Calu3 (cell line): ENCODE results near the gene ZNF618. TPM values are rescaled to one million over a fixed set of nuclear protein-coding genes. Genes with fewer than 3 reads are reported as not detected.
A peak's percentile ranks its signal among the peaks of the same experiment; 100 is the strongest.

ENCODE experiments used
- BruUV-seq: library from RNA; stranded (reverse); fragments of 400-500 nt; replicated peaks from 2 replicates; lab custom pipeline; 2021; lab: Mats Ljungman, UMichigan
- CTCF ChIA-PET: fragments of 300-600 bp; sonication (Branson Sonifier 250); formaldehyde crosslinking; loops from one replicate; lab custom pipeline; 2022; ENCODE audit warnings: antibody characterized with exemption; lab: Charles Lee
- DNase-seq: peaks from one replicate; pipeline ENCODE4 v3.0.0; 2022
- H3K27ac Mint-ChIP-seq: one replicate; pipeline ENCODE4 v1.8.0; 2022; ENCODE audit warnings: mixed read lengths; ENCODE audit not compliant: unreplicated experiment
- H3K27me3 Mint-ChIP-seq: one replicate; pipeline ENCODE4 v1.8.0; 2022; ENCODE audit warnings: mixed read lengths; ENCODE audit not compliant: unreplicated experiment
- H3K36me3 Mint-ChIP-seq: one replicate; pipeline ENCODE4 v1.8.0; 2022; ENCODE audit warnings: mild to moderate bottlenecking, moderate library complexity, mixed read lengths; ENCODE audit not compliant: insufficient read depth, unreplicated experiment
- H3K4me1 Mint-ChIP-seq: one replicate; pipeline ENCODE4 v1.8.0; 2022; ENCODE audit warnings: mild to moderate bottlenecking, low read depth, mixed read lengths; ENCODE audit not compliant: unreplicated experiment
- H3K4me3 Mint-ChIP-seq: one replicate; pipeline ENCODE4 v1.8.0; 2022; ENCODE audit warnings: mild to moderate bottlenecking, low read depth, moderate library complexity, mixed read lengths; ENCODE audit not compliant: unreplicated experiment
- H3K9me3 Mint-ChIP-seq: one replicate; pipeline ENCODE4 v1.8.0; 2022; ENCODE audit warnings: low read depth, mixed read lengths; ENCODE audit not compliant: unreplicated experiment
- intact Hi-C: fragments of 100-400 bp; cut with micrococcal nuclease; formaldehyde crosslinking; loops from one replicate; pipeline ENCODE4 v1.10.0; 2022; ENCODE audit not compliant: unreplicated experiment
- total RNA-seq: library from RNA; stranded (reverse); gene quantifications from 2 replicates; pipeline ENCODE4 v1.2.3, GENCODE V29; 2022
- TF ChIP-seq, protein P1 (sequence below): fragments of 200-600 bp; IDR thresholded peaks from one replicate; pipeline ENCODE4 v1.8.0; 2022; ENCODE audit warnings: antibody characterized with exemption; ENCODE audit not compliant: unreplicated experiment

ZNF618 gene
- total RNA-seq, 1 experiment from 2014 or later, result 20.3 TPM

DNA sequence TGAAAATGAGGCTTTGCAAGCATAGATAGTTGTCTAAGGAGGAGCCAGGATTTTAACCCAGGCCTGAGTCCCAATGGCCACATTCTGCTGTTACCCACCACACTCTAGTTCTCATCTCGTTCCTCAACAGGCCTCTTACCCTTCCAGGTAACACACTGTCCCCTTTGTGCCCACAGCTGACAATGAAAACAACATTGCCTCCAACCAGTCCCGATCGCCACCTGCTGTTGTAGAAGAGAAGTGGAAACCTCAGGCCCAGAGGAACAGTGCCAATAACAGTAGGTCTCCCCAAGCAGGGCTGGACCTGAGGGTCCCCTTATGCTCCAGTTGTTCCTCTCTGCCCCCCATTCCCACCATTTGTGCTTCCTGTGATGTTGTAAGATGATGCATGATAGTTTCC lies 171.6 kb downstream of the ZNF618 start:
- Mint-ChIP-seq H3K27ac (no peak overlapping the region), H3K9me3 (no peaks in the 10 kb centered on the region), H3K4me3 (no peak overlapping the region), H3K27me3 (no peaks in the 10 kb centered on the region), H3K4me1 (no peaks in the 10 kb centered on the region), H3K36me3 (peaks cover 4% of the 10 kb centered on the region)
- CTCF ChIA-PET, result interaction anchor here (0.7 to 1.4 kb wide), 2 partner anchors 240 to 310 kb away, joined by 3 to 5 read pairs; no protein-coding TSS in a partner anchor
- TF ChIP-seq, protein P1, sequence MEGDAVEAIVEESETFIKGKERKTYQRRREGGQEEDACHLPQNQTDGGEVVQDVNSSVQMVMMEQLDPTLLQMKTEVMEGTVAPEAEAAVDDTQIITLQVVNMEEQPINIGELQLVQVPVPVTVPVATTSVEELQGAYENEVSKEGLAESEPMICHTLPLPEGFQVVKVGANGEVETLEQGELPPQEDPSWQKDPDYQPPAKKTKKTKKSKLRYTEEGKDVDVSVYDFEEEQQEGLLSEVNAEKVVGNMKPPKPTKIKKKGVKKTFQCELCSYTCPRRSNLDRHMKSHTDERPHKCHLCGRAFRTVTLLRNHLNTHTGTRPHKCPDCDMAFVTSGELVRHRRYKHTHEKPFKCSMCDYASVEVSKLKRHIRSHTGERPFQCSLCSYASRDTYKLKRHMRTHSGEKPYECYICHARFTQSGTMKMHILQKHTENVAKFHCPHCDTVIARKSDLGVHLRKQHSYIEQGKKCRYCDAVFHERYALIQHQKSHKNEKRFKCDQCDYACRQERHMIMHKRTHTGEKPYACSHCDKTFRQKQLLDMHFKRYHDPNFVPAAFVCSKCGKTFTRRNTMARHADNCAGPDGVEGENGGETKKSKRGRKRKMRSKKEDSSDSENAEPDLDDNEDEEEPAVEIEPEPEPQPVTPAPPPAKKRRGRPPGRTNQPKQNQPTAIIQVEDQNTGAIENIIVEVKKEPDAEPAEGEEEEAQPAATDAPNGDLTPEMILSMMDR, result no peak
- intact Hi-C loops, result loop anchor here (5.0 to 10.0 kb wide), 2 partner anchors 243 to 310 kb away; no protein-coding TSS in a partner anchor
- BruUV-seq, result no TSS peak
- DNase-seq, result peak; percentile 31

DNA sequence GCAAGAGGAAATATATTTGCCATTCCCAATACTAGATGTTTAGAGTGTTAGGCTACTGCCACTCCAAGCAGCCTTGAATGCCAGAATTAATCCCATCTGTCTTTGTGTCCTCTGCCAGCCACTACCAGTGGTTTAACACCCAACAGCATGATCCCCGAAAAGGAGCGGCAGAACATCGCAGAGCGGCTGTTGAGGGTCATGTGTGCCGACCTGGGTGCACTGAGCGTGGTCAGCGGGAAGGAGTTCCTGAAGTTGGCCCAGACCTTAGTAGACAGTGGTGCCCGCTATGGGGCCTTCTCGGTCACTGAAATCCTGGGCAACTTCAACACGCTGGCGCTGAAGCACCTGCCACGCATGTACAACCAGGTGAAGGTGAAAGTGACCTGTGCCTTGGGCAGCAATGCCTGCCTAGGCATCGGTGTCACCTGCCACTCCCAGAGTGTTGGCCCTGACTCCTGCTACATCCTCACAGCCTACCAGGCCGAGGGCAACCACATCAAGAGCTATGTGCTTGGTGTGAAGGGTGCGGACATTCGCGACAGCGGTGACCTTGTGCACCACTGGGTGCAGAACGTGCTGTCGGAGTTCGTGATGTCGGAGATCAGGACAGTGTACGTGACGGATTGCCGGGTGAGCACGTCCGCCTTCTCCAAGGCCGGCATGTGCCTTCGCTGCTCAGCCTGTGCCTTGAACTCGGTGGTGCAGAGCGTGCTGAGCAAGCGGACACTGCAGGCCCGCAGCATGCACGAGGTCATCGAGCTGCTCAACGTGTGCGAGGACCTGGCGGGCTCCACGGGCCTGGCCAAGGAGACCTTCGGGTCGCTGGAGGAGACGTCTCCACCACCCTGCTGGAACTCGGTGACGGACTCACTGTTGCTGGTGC lies 172.7 kb downstream of the ZNF618 start:
- H3K4me3 Mint-ChIP-seq, result no peak overlapping the region
- DNase-seq, result no peak
- H3K27ac Mint-ChIP-seq, result no peak overlapping the region
- CTCF ChIA-PET, result no interaction called here
- no peaks in the 10 kb centered on the region for H3K27me3 Mint-ChIP-seq
- no TSS peak for BruUV-seq
- H3K9me3 Mint-ChIP-seq, result no peaks in the 10 kb centered on the region
- H3K4me1 Mint-ChIP-seq, result no peaks in the 10 kb centered on the region
- TF ChIP-seq, protein P1, result no peak
- intact Hi-C loops, result loop anchor here (5.0 to 10.0 kb wide), 2 partner anchors 244 to 311 kb away; no protein-coding TSS in a partner anchor
- H3K36me3 Mint-ChIP-seq, result peaks cover 4% of the 10 kb centered on the region

DNA sequence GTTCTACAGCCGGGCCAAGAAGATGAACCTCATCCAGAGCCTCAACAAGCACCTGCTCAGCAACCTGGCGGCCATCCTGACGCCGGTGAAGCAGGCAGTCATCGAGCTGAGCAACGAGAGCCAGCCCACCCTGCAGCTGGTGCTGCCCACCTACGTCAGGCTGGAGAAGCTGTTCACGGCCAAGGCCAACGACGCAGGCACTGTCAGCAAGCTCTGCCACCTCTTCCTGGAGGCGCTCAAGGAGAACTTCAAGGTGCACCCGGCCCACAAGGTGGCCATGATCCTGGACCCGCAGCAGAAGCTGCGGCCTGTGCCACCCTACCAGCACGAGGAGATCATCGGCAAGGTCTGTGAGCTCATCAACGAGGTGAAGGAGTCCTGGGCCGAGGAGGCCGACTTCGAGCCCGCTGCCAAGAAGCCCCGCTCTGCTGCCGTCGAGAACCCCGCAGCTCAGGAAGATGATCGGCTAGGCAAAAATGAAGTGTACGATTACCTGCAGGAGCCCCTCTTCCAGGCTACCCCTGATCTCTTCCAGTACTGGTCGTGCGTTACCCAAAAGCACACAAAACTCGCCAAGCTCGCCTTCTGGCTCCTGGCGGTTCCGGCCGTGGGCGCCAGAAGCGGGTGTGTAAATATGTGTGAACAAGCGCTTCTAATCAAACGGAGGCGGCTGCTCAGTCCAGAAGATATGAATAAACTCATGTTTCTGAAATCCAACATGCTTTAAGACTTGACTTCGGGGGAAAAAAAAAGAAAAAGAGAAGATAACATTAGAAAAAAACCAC lies 173.5 kb downstream of the ZNF618 start:
- no peak overlapping the region for H3K4me3 Mint-ChIP-seq
- intact Hi-C loops, result loop anchor here (5.0 to 10.0 kb wide), 2 partner anchors 245 to 312 kb away; no protein-coding TSS in a partner anchor
- H3K4me1 Mint-ChIP-seq, result no peaks in the 10 kb centered on the region
- H3K36me3 Mint-ChIP-seq, result peaks cover 4% of the 10 kb centered on the region
- CTCF ChIA-PET, result no interaction called here
- no peaks in the 10 kb centered on the region for H3K27me3 Mint-ChIP-seq
- no peak overlapping the region for H3K27ac Mint-ChIP-seq
- no peak for DNase-seq
- H3K9me3 Mint-ChIP-seq, result no peaks in the 10 kb centered on the region
- BruUV-seq, result no TSS peak
- TF ChIP-seq, protein P1, result no peak

DNA sequence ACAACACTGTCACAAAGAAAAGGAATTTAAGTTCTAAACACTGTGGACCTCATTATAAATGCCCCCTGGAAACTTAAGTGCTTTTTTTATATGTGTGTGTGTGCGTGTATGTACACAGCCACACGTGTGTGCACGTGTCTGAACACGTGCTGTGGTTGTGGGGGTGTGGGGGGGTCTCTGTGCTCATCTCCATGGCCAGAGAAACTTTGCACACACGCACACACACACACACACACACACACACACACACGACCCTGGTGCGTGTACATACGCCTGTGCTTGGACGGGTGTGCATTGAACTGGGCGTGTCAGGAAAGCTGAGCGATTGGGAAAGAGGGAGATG lies 174.1 kb downstream of the ZNF618 start:
- TF ChIP-seq, protein P1, result no peak
- Mint-ChIP-seq H3K4me1 (no peaks in the 10 kb centered on the region), H3K27me3 (no peaks in the 10 kb centered on the region), H3K36me3 (peaks cover 4% of the 10 kb centered on the region), H3K4me3 (no peak overlapping the region), H3K9me3 (no peaks in the 10 kb centered on the region), H3K27ac (no peak overlapping the region)
- intact Hi-C loops, result no loop called here
- CTCF ChIA-PET, result no interaction called here
- BruUV-seq, result no TSS peak
- no peak for DNase-seq
